Fibroblast of lung (primary cell): ENCODE results near the gene ZIC1. TPM values are rescaled to one million over a fixed set of nuclear protein-coding genes. Genes with fewer than 3 reads are reported as not detected.

Experiments
- DNase-seq, 2 donors: peaks; one replicate each; pipeline versions ENCODE4 v3.0.0 to v3.0.0-alpha.2; 2010; ENCODE audit warnings: low read depth in 2 of 2
- H2AFZ ChIP-seq: 2 replicates; pipeline ENCODE4 v1.5.1; 2012; ENCODE audit warnings: low read length, control low read depth, inconsistent platforms
- H3K27ac ChIP-seq: 2 replicates; pipeline ENCODE4 v1.5.1; 2011; ENCODE audit warnings: low read length, control low read depth; ENCODE audit not compliant: insufficient read depth
- H3K27me3 ChIP-seq: 2 replicates; pipeline ENCODE4 v1.5.1; 2011; ENCODE audit warnings: mild to moderate bottlenecking, low read length; ENCODE audit not compliant: control insufficient read depth, insufficient read depth
- H3K36me3 ChIP-seq: 2 replicates; pipeline ENCODE4 v1.5.1; 2011; ENCODE audit warnings: low read length; ENCODE audit not compliant: control insufficient read depth, insufficient read depth
- H3K4me1 ChIP-seq: 2 replicates; pipeline ENCODE4 v1.5.1; 2011; ENCODE audit warnings: low read length; ENCODE audit not compliant: control insufficient read depth, insufficient read depth; ENCODE audit errors: extremely low read depth
- H3K4me2 ChIP-seq: 2 replicates; pipeline ENCODE4 v1.5.1; 2011; ENCODE audit warnings: low read length, control low read depth; ENCODE audit not compliant: insufficient read depth; ENCODE audit errors: extremely low read depth
- H3K4me3 ChIP-seq, 4 experiments: fragments of 200-600 bp in 1 of 4; sonication (generic) in 1 of 4; replicated peaks in 1 of 4; 2 replicates each; pipeline ENCODE4 v1.5.1; 2011 to 2016; ENCODE audit warnings: low read length in 4 of 4, low read depth in 3 of 4, mild to moderate bottlenecking in 3 of 4, control low read depth in 2 of 4, inconsistent platforms in 1 of 4, mixed read lengths in 1 of 4; ENCODE audit not compliant: insufficient read depth in 1 of 4; ENCODE audit errors: control extremely low read depth in 1 of 4
- H3K79me2 ChIP-seq: 2 replicates; pipeline ENCODE4 v1.5.1; 2012; ENCODE audit warnings: mild to moderate bottlenecking, low read length, inconsistent platforms; ENCODE audit not compliant: control insufficient read depth, insufficient read depth
- H3K9ac ChIP-seq: 2 replicates; pipeline ENCODE4 v1.5.1; 2011; ENCODE audit warnings: mild to moderate bottlenecking, low read length, control low read depth; ENCODE audit not compliant: insufficient read depth
- H3K9me3 ChIP-seq: 2 replicates; pipeline ENCODE4 v1.5.1; 2012; ENCODE audit warnings: low read depth, low read length; ENCODE audit not compliant: control insufficient read depth, insufficient read depth
- H4K20me1 ChIP-seq: 2 replicates; pipeline ENCODE4 v1.5.1; 2011; ENCODE audit warnings: low read length; ENCODE audit not compliant: control insufficient read depth, insufficient read depth; ENCODE audit errors: extremely low read depth
- EZH2 ChIP-seq: IDR thresholded peaks from 2 replicates; pipeline ENCODE4 v1.5.1; 2012; ENCODE audit warnings: low read length, control low read depth, mild to moderate bottlenecking; ENCODE audit errors: missing control alignments
- polyA plus RNA-seq, 2 donors: library from polyadenylated mRNA; depleted of rRNA in 1 of 2; stranded (reverse) in 1 of 2; unstranded in 1 of 2; fragments of >200 nt; gene quantifications; 2 replicates each; pipeline ENCODE4 v1.2.1, GENCODE V29; 2011 to 2012; ENCODE audit warnings: missing spikeins in 1 of 2
- total RNA-seq: library from RNA; depleted of rRNA; stranded (reverse); fragments of >200 nt; gene quantifications from 2 replicates; pipeline ENCODE4 v1.2.1, GENCODE V29; 2014
- TF ChIP-seq, protein P1 (sequence below), 2 donors: IDR thresholded peaks in 1 of 2; conservative IDR thresholded peaks in 1 of 2; 1 replicate in 1 of 2; 2 replicates in 1 of 2; pipeline ENCODE4 v1.5.1; 2011 to 2012; ENCODE audit warnings: low read length in 2 of 2, control low read depth in 1 of 2, inconsistent platforms in 1 of 2, low read depth in 1 of 2, mild to moderate bottlenecking in 1 of 2

The ZIC1 gene
- total and polyA plus RNA-seq, 2 donors (not counting 1 experiment from before 2014, with no cell fraction given) = 0.11 TPM; not detected in 1

DNA sequence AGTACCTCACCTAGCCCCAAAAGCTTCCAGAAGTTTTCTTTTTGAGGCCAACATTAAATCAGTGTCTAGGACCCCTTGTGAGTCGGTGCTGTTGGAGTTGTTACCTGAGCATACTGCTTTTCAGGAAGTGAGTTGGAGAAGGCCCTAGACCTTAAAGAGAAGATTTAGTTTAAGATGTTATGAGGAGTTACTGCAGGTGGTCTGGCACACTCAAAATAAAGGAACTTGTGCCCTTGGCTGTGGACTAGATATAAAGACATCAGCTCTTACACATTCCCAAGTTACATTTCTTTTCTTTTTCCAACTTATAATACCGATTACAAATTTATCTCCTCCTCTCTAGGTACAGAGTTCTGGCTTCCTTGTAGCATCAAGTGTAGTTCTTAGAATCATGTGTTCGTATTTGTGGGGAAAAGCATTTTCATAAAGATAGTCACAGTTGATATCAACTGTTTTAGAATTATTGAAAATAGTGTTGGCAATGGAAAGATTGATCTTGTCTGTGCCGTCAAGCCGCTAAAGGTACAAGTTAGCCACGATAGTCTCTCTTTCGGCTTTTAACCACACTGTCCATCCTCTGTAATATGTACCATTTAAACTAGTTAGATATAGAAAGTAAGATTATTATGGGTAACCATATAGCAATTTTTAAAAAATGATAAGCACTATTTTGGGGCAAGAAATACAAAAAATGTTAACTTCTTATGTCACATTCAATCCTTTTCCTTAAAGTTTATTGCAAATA, 8.6 kb downstream of the ZIC1 start:
- Histone ChIP-seq H3K4me1 (no peaks in the 10 kb centered on the region), H3K27ac (no peak overlapping the region), H3K4me2 (no peak overlapping the region), H3K4me3 (no peak overlapping the region), H4K20me1 (no peaks in the 10 kb centered on the region), H3K79me2 (no peaks in the 10 kb centered on the region), H3K9ac (no peak overlapping the region), H3K27me3 (peaks cover 75% of the 10 kb centered on the region), H2AFZ (no peak overlapping the region), H3K36me3 (no peaks in the 10 kb centered on the region), H3K9me3 (no peaks in the 10 kb centered on the region)
- no peak for TF ChIP-seq EZH2
- TF ChIP-seq, protein P1, sequence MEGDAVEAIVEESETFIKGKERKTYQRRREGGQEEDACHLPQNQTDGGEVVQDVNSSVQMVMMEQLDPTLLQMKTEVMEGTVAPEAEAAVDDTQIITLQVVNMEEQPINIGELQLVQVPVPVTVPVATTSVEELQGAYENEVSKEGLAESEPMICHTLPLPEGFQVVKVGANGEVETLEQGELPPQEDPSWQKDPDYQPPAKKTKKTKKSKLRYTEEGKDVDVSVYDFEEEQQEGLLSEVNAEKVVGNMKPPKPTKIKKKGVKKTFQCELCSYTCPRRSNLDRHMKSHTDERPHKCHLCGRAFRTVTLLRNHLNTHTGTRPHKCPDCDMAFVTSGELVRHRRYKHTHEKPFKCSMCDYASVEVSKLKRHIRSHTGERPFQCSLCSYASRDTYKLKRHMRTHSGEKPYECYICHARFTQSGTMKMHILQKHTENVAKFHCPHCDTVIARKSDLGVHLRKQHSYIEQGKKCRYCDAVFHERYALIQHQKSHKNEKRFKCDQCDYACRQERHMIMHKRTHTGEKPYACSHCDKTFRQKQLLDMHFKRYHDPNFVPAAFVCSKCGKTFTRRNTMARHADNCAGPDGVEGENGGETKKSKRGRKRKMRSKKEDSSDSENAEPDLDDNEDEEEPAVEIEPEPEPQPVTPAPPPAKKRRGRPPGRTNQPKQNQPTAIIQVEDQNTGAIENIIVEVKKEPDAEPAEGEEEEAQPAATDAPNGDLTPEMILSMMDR (conservative IDR thresholded peaks at IDR 0.05 in 1 of 2, IDR thresholded peaks at IDR 0.05 in 1 of 2; ENCODE audit: low read depth in 1 of 2, low read length in 2 of 2) = no peak
- no peak for DNase-seq

DNA sequence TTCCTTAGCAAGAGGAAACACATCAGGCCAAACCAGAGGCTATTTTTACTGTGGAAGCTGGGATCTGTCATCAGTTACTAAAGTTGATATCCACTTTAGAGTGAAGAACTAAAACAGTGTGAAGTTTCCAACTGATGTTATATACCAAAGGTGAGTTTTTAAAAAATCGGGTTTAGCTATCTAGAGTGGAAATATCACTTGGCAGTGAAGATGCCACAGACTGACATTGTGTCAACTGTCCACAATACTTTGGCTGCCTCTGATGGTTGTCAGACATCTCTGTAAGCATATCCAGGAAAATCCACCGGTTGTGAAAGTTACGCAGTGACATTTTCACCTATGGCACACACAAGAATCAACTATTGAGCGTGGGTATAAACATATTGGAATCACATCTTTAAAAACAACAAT, 9.2 kb downstream of the ZIC1 start:
- no peak for DNase-seq
- no peak for TF ChIP-seq EZH2
- TF ChIP-seq, protein P1 (conservative IDR thresholded peaks at IDR 0.05 in 1 of 2, IDR thresholded peaks at IDR 0.05 in 1 of 2; ENCODE audit: low read depth in 1 of 2, low read length in 2 of 2) = no peak
- Histone ChIP-seq H3K4me3 (no peak overlapping the region), H3K79me2 (no peaks in the 10 kb centered on the region), H3K27me3 (peaks cover 75% of the 10 kb centered on the region), H4K20me1 (no peaks in the 10 kb centered on the region), H3K9ac (no peak overlapping the region), H3K36me3 (no peaks in the 10 kb centered on the region), H3K9me3 (no peaks in the 10 kb centered on the region), H3K4me2 (no peak overlapping the region), H3K4me1 (no peaks in the 10 kb centered on the region), H3K27ac (no peak overlapping the region), H2AFZ (no peak overlapping the region)

DNA sequence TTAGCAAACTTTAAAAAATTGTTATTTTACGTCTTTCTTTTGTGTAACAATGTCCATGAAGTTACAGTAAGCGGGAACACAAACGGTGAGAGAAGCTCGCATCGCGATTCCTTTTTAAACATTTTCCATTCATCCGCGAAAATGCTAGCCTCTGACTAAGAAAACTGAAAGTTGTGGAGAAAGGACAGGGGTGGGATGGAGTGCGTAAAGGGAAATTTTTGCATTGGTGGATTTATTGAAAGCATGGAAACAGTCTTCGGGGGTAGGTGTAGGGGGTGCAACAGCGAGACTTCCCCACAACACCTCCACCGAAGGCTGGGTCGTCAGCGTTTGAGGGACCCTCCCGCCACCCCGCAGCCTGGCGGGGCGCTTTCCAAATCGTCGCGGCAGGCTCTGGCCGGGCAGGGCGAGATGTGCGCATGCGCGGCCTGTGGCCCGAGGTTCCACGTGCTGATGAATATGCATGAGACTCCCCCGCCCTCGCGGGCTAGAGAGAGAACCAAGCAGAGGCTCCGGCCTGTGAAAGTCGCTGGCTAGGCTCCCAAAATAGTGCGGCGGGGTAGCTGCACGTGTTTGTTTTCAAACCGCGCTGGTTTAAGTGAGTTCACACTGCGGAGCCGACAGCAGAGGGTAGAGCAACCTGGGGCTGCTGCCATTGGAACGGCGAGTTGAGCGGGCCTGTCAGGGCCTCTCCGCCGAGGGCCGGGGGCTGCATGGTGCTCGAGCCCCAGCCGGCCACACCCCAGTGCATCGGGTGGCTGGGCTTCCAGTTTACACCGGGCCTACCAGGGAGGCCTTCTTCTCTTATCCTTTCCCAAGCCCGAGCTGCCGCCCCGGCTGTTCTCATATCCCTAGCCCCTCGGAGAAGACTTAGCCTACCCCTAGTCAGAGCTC, 9.9 kb downstream of the ZIC1 start:
- no peaks in the 10 kb centered on the region for H3K4me1 ChIP-seq
- H3K27me3 ChIP-seq = peaks cover 77% of the 10 kb centered on the region
- TF ChIP-seq, protein P1 (conservative IDR thresholded peaks at IDR 0.05 in 1 of 2, IDR thresholded peaks at IDR 0.05 in 1 of 2; ENCODE audit: low read depth in 1 of 2, low read length in 2 of 2) = no peak
- TF ChIP-seq EZH2 = peak; percentile 53
- H3K9ac ChIP-seq = no peak overlapping the region
- no peaks in the 10 kb centered on the region for H4K20me1 ChIP-seq
- peak overlapping the region; percentile 54 for H3K4me2 ChIP-seq
- H3K79me2 ChIP-seq = no peaks in the 10 kb centered on the region
- peak overlapping the region; percentile 28 for H2AFZ ChIP-seq
- no peak overlapping the region for H3K27ac ChIP-seq
- DNase-seq = peak; percentile 57 to 68
- peak overlapping the region; percentile 17 to 42 (median 24) for H3K4me3 ChIP-seq
- H3K9me3 ChIP-seq = no peaks in the 10 kb centered on the region
- H3K36me3 ChIP-seq = no peaks in the 10 kb centered on the region
